HCT116 (cell line): ENCODE data around the gene PRKAG2.

Source experiments
- ATF3 ChIP-seq: IDR thresholded peaks from 2 replicates; pipeline ENCODE4 v1.6.1; 2012
- CTCF ChIP-seq, 3 experiments: fragments of 200-600 bp in 1 of 3; sonication (generic) in 1 of 3; IDR thresholded peaks in 2 of 3; conservative IDR thresholded peaks in 1 of 3; 2 replicates each; pipeline ENCODE4 v1.5.1; 2012 to 2017; ENCODE audit warnings: low read depth in 2 of 3, low read length in 2 of 3, antibody characterized with exemption in 1 of 3, borderline replicate concordance in 1 of 3, control low read depth in 1 of 3, mild to moderate bottlenecking in 1 of 3, mixed read lengths in 1 of 3, mixed run types in 1 of 3, moderate library complexity in 1 of 3; ENCODE audit not compliant: insufficient read depth in 1 of 3
- EZH2 ChIP-seq: fragments of 200-600 bp; sonication (generic); IDR thresholded peaks from 2 replicates; pipeline ENCODE4 v1.6.1; 2017; ENCODE audit warnings: antibody characterized with exemption, mixed run types
- EZH2phosphoT487 ChIP-seq: fragments of 200-600 bp; IDR thresholded peaks from 2 replicates; pipeline ENCODE4 v1.6.1; 2018; ENCODE audit warnings: antibody characterized with exemption, borderline replicate concordance
- FOSL1 ChIP-seq: IDR thresholded peaks from 2 replicates; pipeline ENCODE4 v1.6.1; 2012; ENCODE audit warnings: low read depth
- POLR2A ChIP-seq: IDR thresholded peaks from 2 replicates; pipeline ENCODE4 v1.7.0; 2011; ENCODE audit warnings: borderline replicate concordance; ENCODE audit not compliant: insufficient read depth, insufficient read length; ENCODE audit errors: extremely low read depth
- POLR2AphosphoS5 ChIP-seq: IDR thresholded peaks from 2 replicates; pipeline ENCODE4 v1.6.1; 2011; ENCODE audit warnings: mild to moderate bottlenecking, low read depth, low read length, moderate library complexity
- SP1 ChIP-seq: IDR thresholded peaks from 2 replicates; pipeline ENCODE4 v1.6.1; 2012; ENCODE audit warnings: low read depth
- SRF ChIP-seq: IDR thresholded peaks from 2 replicates; pipeline ENCODE4 v1.6.1; 2012; ENCODE audit warnings: low read depth

GRCh38 chr7:151570366-151570915, 306.5 kb downstream of the PRKAG2 start:
- TF ChIP-seq CTCF (IDR thresholded peaks at IDR 0.05 in 2 of 3, conservative IDR thresholded peaks at IDR 0.05 in 1 of 3; ENCODE audit: borderline replicate concordance in 1 of 3, insufficient read depth in 1 of 3, low read depth in 2 of 3, low read length in 2 of 3) = peak; percentile 48 to 92 (median 66)
- TF ChIP-seq POLR2AphosphoS5 = no peak
- no peak for TF ChIP-seq FOSL1
- TF ChIP-seq EZH2 = no peak
- no peak for TF ChIP-seq POLR2A
- no peak; the same call in 1 of the 2 replicates for TF ChIP-seq SRF
- TF ChIP-seq SP1 = no peak
- no peak for TF ChIP-seq EZH2phosphoT487
- TF ChIP-seq ATF3 = no peak
